Measurements from ENCODE around the gene RAI2.

RAI2 gene

GRCh38 chrX:17860811-17861488 lies at the start of gene RAI2:
RAI2 (minus strand) TSS chrX:17861298; CDS start chrX:17802010, 59,288 bp downstream.
- DNase-seq, result no peak

DNA sequence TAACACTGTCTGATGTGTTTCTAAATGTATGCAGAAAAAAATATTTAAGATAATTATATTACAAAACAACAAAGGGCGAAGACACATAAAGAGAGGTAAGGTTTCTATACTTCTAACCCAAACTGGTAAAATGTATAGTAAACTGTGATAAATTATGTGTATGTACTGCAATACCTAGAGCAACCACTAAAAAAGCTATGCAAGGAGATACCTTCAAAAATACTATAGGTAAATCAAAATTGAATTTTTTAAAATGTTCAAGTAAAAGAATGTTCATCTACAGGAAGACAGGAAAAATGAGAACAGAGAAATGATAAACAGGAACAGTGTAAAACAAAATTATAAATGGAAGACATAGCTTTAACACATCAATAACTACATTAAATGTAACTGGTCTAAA lies 27.3 kb upstream of the RAI2 start:
- DNase-seq, result no peak

DNA sequence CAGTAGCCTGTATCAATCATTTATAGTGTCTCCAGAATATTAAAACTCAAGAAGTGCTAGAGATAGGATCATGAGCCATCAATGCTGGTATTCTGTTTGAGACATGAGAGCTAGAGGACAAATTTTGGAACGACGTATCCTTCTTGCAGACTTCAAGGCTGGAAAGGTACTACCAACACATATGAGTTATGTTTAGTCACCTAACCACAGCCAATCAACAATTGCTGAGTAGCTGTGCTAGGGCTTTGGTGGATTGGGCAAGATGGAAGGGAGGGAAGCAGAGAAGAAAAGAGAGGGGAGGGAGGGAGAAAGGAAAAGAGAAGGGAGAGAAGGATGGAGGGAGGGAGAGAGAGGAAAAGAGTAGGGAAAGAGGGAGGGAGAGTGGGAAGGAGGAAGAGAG lies 21.6 kb upstream of the RAI2 start:
- DNase-seq, result no peak

DNA sequence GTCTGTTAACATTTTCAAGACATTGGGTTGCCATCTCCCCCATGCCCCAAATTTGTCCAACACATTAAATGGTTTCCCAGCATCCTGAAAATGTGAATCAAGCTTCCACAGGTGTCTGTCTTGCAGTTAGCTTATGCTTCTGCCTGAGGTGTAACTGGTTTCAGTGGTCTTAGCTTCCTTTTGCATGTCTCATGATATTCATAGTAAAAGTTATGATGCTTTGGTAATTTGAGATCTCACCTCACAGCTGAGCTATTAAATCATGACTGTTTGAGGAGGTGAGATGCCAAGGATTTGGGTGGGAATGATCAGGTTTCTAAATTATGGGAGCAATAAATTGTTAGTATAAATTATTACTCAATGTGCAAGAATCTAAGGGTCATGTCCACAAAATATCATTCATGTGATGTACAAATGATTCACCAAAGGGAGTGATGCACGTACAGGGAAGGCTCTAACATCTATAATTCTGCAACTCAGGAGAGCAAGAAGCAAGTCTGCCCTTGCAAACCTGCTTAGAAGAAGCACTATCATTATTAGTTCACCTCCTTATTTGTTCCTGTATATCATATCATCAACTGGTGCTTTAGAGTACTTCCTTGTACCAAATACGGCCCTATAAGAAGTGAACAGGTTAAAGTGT lies 17.1 kb upstream of the RAI2 start:
- DNase-seq, result no peak

DNA sequence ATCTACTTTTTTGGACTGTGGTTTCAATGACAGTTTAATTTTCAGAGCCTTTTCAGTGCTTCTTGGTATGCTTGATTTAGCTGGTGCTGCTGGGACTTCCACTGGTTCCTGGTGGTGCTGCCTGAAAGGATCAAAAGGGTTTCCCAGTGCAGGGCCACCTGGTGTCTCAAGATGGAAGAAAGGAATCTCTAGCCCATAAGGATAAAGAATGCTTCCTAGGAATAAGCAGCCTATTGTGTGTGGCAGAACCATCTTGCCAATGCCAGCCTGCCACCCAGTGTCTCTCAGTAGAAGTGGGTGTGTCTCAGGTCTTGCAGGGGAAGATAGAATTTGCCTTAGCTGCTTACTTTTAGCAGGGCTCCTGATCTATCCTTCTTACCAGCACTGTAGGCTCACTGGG lies 15.0 kb upstream of the RAI2 start:
- DNase-seq, result no peak

DNA sequence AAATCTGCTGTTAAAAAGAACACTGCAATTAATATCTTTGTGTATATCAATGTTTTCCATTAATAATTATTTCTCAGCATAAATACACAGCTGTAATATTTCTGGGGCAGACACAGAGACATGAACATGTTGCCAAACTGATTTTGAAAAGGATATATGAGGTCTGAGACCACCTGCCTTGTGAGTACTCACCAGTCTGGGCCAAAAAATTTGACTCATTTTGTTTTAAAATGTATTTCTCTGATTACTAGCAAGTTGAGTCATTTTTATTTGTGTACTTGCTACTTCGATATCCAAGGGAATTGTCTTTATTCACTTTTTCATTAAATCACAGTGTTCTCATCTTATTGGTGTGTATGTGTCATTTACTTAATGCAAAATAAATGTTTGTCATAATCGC lies 8.5 kb upstream of the RAI2 start:
- DNase-seq, result no peak

- DNase-seq, result no peak
Observed at GRCh38 chrX:17861489-17862011, 452 bp upstream of the RAI2 start.

GRCh38 chrX:17860179-17860780 lies 818 bp downstream of the RAI2 start:
- no peak for DNase-seq

DNA sequence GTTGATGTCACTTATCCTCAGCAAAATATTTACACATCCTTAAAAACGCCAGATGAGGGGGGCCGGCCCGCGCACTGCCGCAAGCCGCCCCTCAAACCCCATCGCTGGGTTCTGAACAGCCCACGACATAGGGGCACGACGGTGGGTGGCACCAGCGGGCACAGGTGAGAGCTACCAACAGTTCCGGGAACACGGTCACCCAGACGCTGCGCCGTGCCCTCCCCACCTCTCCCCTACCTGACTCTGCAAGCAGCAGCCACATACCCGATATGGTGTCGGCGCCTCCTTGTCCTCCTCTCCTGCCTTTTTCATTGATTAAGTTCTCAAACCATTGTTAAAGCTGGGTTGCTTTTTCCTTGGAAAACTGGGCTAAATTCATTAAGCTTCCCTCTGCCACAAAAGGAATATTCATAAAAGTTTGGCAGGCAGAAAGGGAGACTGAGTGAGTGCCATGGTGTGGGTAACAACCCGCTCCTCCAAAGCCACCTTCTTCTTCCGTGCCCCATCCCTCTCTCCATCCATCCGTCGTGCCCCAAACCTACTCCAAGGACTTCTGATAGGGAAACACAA lies 1.4 kb downstream of the RAI2 start:
- no peak for DNase-seq

DNA sequence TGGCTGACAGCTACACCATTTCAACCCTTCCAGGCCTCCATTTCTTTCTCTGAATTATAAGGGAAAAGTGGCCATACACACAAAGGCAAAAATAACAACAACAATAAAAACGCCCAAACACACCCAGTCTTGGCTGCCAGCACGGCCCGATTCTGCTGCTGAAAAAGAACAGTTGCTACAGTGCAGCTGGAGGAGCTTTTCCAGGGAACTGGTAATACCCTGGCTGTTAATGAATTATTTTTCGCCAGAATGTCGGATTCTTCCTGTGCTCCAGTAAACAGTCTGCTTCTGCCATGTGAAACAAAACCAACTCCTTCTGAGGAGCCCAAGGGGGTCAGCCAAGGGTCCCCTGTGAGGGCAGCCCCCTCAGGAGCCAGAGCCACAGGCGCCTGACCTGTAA lies 6.6 kb downstream of the RAI2 start:
- DNase-seq, result no peak

- DNase-seq, result no peak
Observed at GRCh38 chrX:17854069-17854468, 7.0 kb downstream of the RAI2 start.

- no peak for DNase-seq
Observed at GRCh38 chrX:17851874-17852273, 9.2 kb downstream of the RAI2 start.

DNA sequence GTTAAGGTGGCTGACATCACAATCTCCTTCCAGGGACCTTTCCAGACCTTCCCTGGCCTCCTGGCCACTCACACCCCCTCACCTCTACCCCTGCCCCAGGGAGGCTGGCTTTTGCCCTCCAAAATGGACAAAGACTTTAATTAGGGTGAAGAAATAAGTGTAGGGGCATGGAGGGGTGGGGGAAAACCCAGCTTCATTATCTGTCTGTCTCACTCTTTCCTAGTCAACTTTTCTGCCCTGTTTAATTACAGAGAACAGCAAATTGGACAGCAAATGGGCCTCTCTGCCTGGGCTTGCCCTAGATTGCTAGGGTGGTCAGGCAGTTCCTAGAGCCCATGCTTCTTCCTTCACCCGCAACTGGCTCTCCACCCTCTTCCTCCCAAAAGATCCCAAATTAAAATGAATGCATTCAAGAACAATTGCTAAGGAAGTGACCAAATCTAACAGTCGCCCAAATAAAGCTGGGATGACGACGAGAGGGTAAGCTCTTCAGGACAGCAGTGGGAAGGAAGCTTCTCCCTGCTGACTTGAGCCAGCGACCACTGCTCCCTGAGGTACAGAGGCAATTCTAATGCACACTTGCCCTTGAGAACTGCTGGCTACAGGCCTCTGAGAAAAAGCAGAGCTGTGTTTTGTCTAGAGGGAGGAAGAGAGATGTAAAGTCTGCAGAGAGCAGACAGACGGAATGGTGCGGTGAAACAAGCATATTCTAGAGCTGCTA lies 12.4 kb downstream of the RAI2 start:
- no peak for DNase-seq

GRCh38 chrX:17846045-17846444 lies 15.1 kb downstream of the RAI2 start:
- DNase-seq, result no peak

- no peak for DNase-seq
Observed at GRCh38 chrX:17844236-17844635, 16.9 kb downstream of the RAI2 start.

- no peak for DNase-seq
Observed at GRCh38 chrX:17842769-17843525, 18.2 kb downstream of the RAI2 start.

- no peak for DNase-seq
Observed at GRCh38 chrX:17839269-17839668, 21.8 kb downstream of the RAI2 start.

GRCh38 chrX:17836830-17837229 lies 24.3 kb downstream of the RAI2 start:
- DNase-seq, result no peak

DNA sequence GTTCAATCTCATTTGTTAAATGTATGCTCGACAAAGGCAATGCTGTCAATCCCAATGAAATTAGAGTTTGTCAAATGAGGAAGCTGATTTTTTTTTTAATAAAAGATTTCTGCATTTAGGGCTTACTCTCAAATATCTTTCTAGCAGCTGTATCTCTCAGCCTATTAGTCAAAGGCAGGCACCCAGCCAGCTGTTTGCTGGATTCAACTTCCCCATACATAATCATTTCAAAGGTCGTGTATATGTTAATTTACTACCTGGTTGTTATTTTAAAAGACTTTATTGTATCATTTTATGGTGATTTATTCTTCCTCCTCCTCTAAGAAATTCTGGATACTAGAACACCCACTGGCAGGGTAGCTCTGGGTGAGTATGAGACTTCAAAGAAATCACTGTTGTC lies 27.1 kb downstream of the RAI2 start:
- no peak for DNase-seq

GRCh38 chrX:17831255-17831654 lies 29.8 kb downstream of the RAI2 start:
- no peak for DNase-seq

- no peak for DNase-seq
Observed at GRCh38 chrX:17830211-17830610, 30.9 kb downstream of the RAI2 start.

DNA sequence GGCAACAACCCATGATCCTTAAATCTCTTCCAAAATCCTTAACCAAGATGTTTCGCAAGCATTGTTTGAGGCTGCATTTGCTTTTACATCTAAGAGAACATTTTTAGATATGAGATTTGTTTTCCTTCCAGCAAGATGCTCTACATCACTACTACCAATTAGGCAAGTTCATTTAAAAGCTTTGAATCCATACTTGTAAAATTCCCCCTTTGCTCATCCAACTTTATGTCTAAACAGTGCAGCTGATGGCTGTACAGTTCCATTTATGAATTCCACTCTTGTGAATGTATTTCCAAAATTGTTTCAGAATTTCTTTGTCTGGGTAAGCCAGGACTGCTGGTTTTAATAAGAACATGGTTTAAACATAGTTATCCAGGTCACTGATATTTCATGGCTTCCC lies 31.5 kb downstream of the RAI2 start:
- no peak for DNase-seq
